Skin of body (tissue), 2 donors: Measurements from ENCODE around the gene OPRL1. TPM values are rescaled to one million over a fixed set of nuclear protein-coding genes. Genes with fewer than 3 reads are reported as not detected.

Experiments
- DNase-seq: peaks from one replicate; lab custom pipeline; 2025; lab: John Stamatoyannopoulos, UW
- total RNA-seq: library from RNA; depleted of rRNA; stranded (reverse); fragments of >200 nt; gene quantifications from one replicate; pipeline ENCODE4 v1.2.3, GENCODE V29; 2014

OPRL1 gene
- total RNA-seq, 1 donor from 2014 or later, result 0.89 TPM

- DNase-seq, result no peak
Measured at GRCh38 chr20:64102647-64103354, 22.9 kb downstream of the OPRL1 start.

- DNase-seq, result no peak
Measured at GRCh38 chr20:64103871-64104666, 24.2 kb downstream of the OPRL1 start.

- no peak for DNase-seq
Measured at GRCh38 chr20:64104667-64105451, 25.0 kb downstream of the OPRL1 start.

- DNase-seq, result no peak
Measured at GRCh38 chr20:64105846-64106434, 26.1 kb downstream of the OPRL1 start.

- DNase-seq, result no peak
Measured at GRCh38 chr20:64106435-64106961, 26.6 kb downstream of the OPRL1 start.

- no peak for DNase-seq
Measured at GRCh38 chr20:64106981-64107735, 27.3 kb downstream of the OPRL1 start, which contains the start of gene NPBWR2. NPBWR2 (minus strand) TSS chr20:64107565; CDS start chr20:64106831, 734 bp downstream.

GRCh38 chr20:64107736-64108457, 28.0 kb downstream of the OPRL1 start:
- no peak for DNase-seq

GRCh38 chr20:64108731-64109681, 29.1 kb downstream of the OPRL1 start:
- no peak for DNase-seq

GRCh38 chr20:64109831-64110391, 30.0 kb downstream of the OPRL1 start:
- no peak for DNase-seq

GRCh38 chr20:64110411-64111068, 30.7 kb downstream of the OPRL1 start:
- no peak for DNase-seq

- no peak for DNase-seq
Measured at GRCh38 chr20:64111841-64112641, 32.2 kb downstream of the OPRL1 start.

- DNase-seq, result no peak
Measured at GRCh38 chr20:64112691-64113443, 33.0 kb downstream of the OPRL1 start.

- no peak for DNase-seq
Measured at GRCh38 chr20:64113444-64113775, 33.5 kb downstream of the OPRL1 start.

- DNase-seq, result no peak
Measured at GRCh38 chr20:64113796-64114355, 34.0 kb downstream of the OPRL1 start.

GRCh38 chr20:64114356-64114971, 34.6 kb downstream of the OPRL1 start:
- no peak for DNase-seq
